ENCODE data around the gene HNRNPLL. TPM values are rescaled to one million over a fixed set of nuclear protein-coding genes. Genes with fewer than 3 reads are reported as not detected.
"Not testable (repeated sequence)": the region's sequence is repeated elsewhere in the genome, so short reads cannot be mapped to it uniquely, and the experiment has no call there.

Gene HNRNPLL
- total RNA-seq, 1 experiment from 2014 or later = 42.3 TPM

DNA sequence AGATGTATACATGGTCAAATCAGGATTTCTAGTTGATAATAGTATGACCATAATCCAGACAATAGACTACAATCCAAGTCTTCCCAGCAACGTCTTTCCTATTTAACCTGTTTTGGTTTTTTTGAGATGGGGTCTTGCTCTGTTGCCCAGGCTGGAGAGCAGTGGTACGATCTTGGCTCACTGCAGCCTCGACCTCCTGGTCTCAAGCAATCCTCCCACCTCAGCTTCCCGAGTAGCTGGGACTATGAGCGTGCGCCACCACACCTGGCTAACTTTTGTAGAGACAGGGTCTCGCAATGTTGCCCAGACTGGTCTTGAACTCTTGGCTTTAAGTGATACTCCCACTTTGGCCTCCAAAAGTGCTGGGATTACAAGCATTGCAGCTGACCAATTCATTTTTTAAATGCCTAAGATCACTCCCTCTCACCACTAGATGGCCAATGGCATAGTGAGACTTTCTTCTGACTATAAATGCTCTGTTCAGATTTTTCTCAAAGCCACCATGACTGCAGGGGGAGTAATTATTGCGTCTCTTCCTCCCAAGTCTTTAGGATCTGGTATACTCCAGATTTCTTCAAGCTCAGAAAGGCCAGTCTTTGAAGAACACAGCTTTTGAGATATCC is 47.6 kb downstream of the HNRNPLL start:
- DNase-seq (ENCODE audit: low spot score) = peak; percentile 34

DNA sequence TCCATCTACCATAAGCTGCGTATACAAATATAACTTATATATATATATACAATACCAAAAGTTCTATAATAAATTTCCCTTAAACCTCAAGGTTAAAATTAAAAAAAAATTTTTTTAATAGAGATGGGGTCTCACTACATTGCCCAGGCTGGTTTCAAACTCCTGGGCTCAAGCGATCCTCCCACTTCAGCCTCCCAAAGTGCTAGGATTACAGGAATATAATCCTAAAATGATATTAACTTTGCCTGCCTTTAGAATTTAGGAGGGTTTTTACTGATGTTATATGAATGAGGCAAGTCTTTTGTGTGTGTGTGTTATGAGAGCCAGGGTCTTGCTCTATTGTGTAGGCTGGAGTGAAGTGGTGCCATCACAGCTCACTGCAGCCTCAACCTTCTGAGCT is 49.2 kb downstream of the HNRNPLL start:
- no peak for DNase-seq (ENCODE audit: low spot score)

DNA sequence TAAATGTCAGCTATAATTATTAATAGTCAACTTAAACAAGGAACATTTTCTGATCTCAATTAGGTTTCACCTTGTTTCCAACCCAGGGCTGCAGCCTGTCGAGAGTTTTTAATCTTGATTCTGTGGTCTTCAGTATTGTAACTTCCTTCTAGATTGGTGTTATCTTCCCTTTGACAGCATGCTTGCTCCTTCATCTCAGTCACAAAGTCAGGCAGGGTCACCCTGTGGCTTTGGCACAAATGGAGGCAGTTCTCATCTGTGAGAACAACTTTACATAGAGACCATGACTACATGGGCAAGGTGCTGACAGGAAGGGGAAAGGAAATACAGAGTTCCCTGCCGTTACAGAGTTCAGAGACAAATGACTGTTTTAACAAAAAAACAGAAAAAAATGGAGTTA is 50.5 kb downstream of the HNRNPLL start:
- DNase-seq (ENCODE audit: low spot score) = no peak

DNA sequence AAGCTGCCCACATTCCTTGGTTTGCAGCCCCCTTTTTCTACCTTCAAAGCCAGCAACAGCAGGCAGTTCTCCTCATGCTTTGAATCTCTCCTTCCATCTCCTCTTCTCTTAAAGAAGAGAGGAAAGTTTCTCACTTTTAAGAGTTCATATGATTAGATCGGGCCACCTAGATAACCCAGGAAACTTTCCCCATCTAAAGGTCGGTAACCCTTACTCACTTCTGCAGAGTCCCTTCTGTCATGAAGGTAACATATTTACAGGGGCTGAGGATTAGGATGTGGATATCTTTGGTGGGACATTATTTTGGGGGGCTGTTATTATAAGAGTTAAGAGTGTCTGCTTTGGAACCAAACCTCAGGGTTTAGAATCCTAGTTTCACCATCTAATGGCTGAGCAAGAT is 51.0 kb downstream of the HNRNPLL start:
- no peak for DNase-seq (ENCODE audit: low spot score)

GRCh38 chr2:38551171-38551570 is 51.6 kb downstream of the HNRNPLL start:
- no peak for DNase-seq (ENCODE audit: low spot score)

GRCh38 chr2:38549851-38550250 is 52.9 kb downstream of the HNRNPLL start:
- no peak for DNase-seq (ENCODE audit: low spot score)

- DNase-seq (ENCODE audit: low spot score) = no peak
Measured at GRCh38 chr2:38549071-38549704, 53.5 kb downstream of the HNRNPLL start.

DNA sequence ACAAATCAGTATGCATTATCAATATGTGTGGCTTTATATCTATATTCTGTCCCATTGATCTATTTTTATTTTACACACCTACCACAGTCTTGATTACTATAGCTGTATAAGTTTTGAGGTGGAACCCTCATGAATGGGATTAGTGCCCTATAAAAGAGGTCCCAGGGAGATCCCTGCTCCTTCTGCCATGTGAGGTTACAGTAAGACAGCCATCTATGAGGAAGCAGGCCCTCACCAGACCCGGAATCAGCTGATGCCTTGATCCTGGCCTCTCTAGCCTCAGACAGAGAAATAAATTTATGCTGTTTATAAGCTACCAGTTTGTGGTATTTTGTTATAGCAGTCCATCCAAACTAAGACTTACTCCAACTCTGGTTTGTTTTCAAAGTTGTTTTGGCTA is 54.9 kb downstream of the HNRNPLL start:
- DNase-seq (ENCODE audit: low spot score) = no peak

GRCh38 chr2:38546585-38546984 is 56.1 kb downstream of the HNRNPLL start:
- no peak for DNase-seq (ENCODE audit: low spot score)

- DNase-seq (ENCODE audit: low spot score) = no peak
Measured at GRCh38 chr2:38546064-38546463, 56.7 kb downstream of the HNRNPLL start.

DNA sequence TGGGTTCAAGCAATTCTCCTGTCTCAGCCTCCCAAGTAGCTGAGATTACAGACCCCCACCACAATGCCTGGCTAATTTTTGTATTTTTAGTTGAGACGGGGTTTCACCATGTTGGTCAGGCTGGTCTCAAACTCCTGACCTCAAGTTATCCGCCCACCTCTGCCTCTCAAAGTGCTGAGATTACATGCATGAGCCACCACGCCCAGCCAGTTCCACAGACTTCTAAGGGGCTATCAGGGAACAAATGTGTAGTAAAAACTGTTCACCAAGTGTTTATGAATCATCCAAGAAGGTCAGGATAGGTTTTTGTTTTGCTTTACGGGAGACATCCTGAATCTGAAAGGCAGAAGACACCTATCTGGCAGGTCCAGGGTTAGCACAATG is 60.5 kb downstream of the HNRNPLL start:
- not testable (repeated sequence) for DNase-seq (ENCODE audit: low spot score)

- DNase-seq (ENCODE audit: low spot score) = no peak
Measured at GRCh38 chr2:38540580-38541286, 62.0 kb downstream of the HNRNPLL start.

- DNase-seq (ENCODE audit: low spot score) = no peak
Measured at GRCh38 chr2:38539086-38539485, 63.6 kb downstream of the HNRNPLL start.

DNA sequence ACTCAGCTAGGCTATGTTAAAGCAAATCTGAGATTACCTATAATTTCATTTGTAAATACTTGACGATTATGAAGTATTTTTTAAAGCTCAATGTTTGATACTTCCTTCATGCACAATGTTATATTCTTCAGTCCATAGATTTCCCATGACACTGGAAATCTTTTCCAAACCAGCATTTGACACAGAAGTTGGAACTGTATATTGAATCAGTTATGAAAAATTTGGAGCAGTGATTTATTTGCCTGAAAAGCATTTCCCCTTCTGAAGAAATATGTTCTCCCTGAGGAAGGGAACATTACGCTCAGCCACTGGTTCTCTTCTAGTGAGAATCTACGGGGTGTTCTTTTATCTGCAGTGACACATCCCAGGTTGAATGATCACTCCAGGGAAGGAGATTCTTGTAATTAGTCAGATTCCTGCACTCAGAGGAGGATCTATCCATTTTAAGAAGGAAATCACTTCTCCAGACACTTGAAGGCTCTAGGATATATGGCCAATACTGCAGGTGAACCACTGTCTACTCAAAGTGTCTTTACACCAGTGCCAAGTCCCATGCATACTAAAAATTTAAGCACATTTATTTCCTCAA is 64.7 kb downstream of the HNRNPLL start:
- no peak for DNase-seq (ENCODE audit: low spot score)

DNA sequence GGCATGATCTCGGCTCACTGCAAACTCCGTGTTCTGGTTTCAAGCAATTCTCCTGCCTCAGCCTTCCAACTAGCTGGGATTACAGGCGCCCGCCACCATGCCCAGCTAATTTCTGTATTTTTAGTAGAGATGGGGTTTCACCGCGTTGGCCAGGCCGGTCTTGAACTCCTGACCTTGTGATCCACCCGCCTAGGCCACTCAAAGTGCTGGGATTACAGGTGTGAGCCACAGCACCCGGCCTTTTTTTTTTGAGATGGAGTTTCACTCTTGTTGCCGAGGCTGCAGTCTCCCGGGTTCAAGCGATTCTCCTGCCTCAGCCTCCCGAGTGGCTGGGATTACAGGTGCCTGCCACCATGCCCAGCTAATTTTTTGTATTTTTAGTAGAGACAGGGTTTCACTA is 65.4 kb downstream of the HNRNPLL start:
- DNase-seq (ENCODE audit: low spot score) = not testable (repeated sequence)

DNA sequence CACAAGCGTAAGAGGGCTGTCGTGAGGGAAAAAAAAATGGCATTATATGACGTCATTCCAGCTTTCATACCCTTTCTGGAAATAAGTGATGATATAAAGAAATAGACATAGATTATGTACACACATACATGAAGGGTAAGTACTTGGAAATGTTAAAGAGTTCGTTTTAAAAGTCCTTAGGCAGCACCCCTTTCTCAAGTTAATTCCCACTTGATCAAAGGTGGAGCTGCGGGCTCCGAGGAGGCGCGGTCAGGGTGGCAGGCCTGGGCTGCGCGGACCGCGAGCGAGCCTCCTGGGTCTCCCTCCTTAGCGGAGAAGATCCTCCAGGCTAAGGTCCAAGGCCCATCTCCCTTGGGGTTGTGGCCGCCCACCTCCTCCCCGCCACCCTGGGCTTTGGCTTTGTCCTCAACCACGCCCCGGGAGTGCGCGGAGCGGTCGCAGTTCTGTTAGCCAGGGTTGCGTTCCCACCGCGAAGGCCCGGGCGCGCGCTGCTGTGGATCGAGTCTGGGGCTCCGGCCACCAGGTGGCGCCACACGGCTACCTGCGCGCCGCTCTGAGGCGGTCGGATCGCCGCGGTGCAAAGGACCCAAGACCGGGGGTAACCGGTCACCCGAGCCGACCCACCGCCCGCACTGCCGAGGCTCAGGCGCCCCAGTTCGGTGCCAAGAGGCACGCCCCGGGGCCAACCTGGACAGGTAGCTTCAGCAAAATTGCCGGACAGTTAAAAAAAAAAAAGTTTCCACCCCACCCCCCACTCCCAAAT is 66.8 kb downstream of the HNRNPLL start:
- DNase-seq (ENCODE audit: low spot score) = peak; percentile 51

DNA sequence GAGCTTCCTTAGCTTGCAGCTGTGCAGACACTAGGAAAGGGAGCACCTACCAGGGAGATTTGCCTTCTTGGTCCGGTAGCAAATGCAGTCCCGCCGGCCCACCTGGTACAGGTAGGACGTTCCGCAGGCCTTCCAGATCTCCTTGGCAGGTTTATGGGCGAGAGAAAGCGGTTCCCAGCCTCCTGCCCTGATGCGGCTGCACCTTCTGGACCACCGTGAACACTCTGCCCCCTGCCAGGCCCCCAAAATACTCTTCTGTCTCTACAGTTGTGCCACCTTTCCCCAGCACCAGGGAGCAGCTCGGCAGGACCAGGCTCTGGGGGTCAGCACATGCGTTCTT is 67.4 kb downstream of the HNRNPLL start:
- DNase-seq (ENCODE audit: low spot score) = no peak

DNA sequence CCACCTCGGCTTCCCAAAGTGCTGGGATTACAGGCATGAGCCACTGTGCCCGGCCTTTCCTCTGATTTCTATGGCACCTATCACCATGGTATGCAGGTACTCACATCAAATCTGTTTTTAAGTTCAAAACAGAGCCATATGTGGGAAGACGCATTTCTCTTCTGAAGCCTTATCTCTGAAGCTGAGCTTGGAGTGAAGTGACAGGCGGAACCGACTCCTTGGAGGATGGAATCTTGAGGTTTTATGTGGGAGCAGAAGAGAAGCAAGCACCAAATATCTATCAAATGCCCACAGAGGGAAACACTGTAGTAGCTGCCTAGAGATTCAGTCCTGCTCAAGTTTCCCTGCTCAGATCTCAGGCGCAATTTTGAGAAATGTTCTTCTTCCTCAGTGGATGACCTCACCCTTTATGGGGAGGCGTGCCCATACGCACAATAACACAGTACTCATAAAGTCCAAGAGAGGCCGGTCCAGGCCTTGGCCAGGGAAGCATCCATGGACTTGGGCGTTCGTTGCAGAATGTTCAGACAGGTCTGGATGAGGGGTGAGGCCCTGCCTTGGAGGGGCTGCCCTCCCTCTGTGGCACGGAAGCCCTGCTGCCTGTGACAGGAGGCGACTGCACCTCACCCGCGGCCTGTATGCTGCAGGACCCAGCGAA is 67.9 kb downstream of the HNRNPLL start:
- no peak for DNase-seq (ENCODE audit: low spot score)

GRCh38 chr2:38533757-38534545 is 68.8 kb downstream of the HNRNPLL start:
- no peak for DNase-seq (ENCODE audit: low spot score)

GRCh38 chr2:38533180-38533579 is 69.5 kb downstream of the HNRNPLL start:
- no peak for DNase-seq (ENCODE audit: low spot score)

GRCh38 chr2:38532366-38532765 is 70.4 kb downstream of the HNRNPLL start:
- no peak for DNase-seq (ENCODE audit: low spot score)
